Ishikawa (cell line): ENCODE measurements around the gene ABHD4.

Source experiments
- CEBPB ChIP-seq: IDR thresholded peaks from 2 replicates; pipeline ENCODE4 v1.6.1; 2012
- CREB1 ChIP-seq: IDR thresholded peaks from 2 replicates; pipeline ENCODE4 v1.6.1; 2012; ENCODE audit warnings: low read depth
- EGR1 ChIP-seq: IDR thresholded peaks from 2 replicates; pipeline ENCODE4 v1.6.1; 2012
- EP300 ChIP-seq: IDR thresholded peaks from 2 replicates; pipeline ENCODE4 v1.6.1; 2012; ENCODE audit warnings: borderline replicate concordance
- FOXM1 ChIP-seq: IDR thresholded peaks from 2 replicates; pipeline ENCODE4 v1.6.1; 2012; ENCODE audit warnings: low read depth, borderline replicate concordance
- MAX ChIP-seq: IDR thresholded peaks from 2 replicates; pipeline ENCODE4 v1.6.1; 2012
- NFIC ChIP-seq: IDR thresholded peaks from 2 replicates; pipeline ENCODE4 v1.6.1; 2012
- RAD21 ChIP-seq: IDR thresholded peaks from 2 replicates; pipeline ENCODE4 v1.6.1; 2012; ENCODE audit warnings: low read depth
- REST ChIP-seq: IDR thresholded peaks from 2 replicates; pipeline ENCODE4 v1.6.1; 2012; ENCODE audit warnings: low read depth, mild to moderate bottlenecking
- TAF1 ChIP-seq: IDR thresholded peaks from 2 replicates; pipeline ENCODE4 v1.6.1; 2012; ENCODE audit warnings: low read depth, mild to moderate bottlenecking
- TCF12 ChIP-seq: IDR thresholded peaks from 2 replicates; pipeline ENCODE4 v1.6.1; 2012; ENCODE audit warnings: low read depth
- TEAD4 ChIP-seq: IDR thresholded peaks from 2 replicates; pipeline ENCODE4 v1.6.1; 2012
- USF1 ChIP-seq: IDR thresholded peaks from 2 replicates; pipeline ENCODE4 v1.6.1; 2012
- YY1 ChIP-seq: IDR thresholded peaks from 2 replicates; pipeline ENCODE4 v1.6.1; 2012; ENCODE audit warnings: low read depth
- ZBTB7A ChIP-seq: IDR thresholded peaks from 2 replicates; pipeline ENCODE4 v1.6.1; 2012; ENCODE audit warnings: low read depth

ABHD4 gene

GRCh38 chr14:22656945-22657731 lies 59.0 kb downstream of the ABHD4 start:
- no peak for TF ChIP-seq NFIC
- TF ChIP-seq EGR1: no peak
- TF ChIP-seq ZBTB7A: no peak
- TF ChIP-seq MAX: no peak
- TF ChIP-seq CEBPB: no peak
- no peak for TF ChIP-seq CREB1
- TF ChIP-seq TCF12: no peak
- no peak for TF ChIP-seq USF1
- TF ChIP-seq REST: no peak
- TF ChIP-seq FOXM1: no peak
- no peak for TF ChIP-seq TAF1
- no peak for TF ChIP-seq RAD21
- TF ChIP-seq YY1: no peak
- no peak for TF ChIP-seq TEAD4

- no peak for TF ChIP-seq TCF12
- TF ChIP-seq RAD21: peak; percentile 79
These were observed 59.8 kb downstream of the ABHD4 start for GRCh38 chr14:22657861-22658260.

GRCh38 chr14:22658946-22659345 lies 60.8 kb downstream of the ABHD4 start:
- no peak for TF ChIP-seq MAX
- TF ChIP-seq YY1: no peak
- no peak for TF ChIP-seq EP300
- TF ChIP-seq TEAD4: no peak
- TF ChIP-seq TAF1: no peak
- no peak for TF ChIP-seq CREB1
- no peak for TF ChIP-seq USF1
- no peak for TF ChIP-seq EGR1

GRCh38 chr14:22660654-22661053 lies 62.6 kb downstream of the ABHD4 start:
- TF ChIP-seq FOXM1 (no peak), TEAD4 (no peak), NFIC (no peak), TCF12 (no peak), YY1 (no peak), EP300 (no peak), ZBTB7A (no peak), MAX (no peak), RAD21 (no peak), REST (no peak), CEBPB (no peak), CREB1 (no peak), USF1 (no peak), TAF1 (no peak), EGR1 (no peak)
